GM12891 (cell line): ENCODE results near the gene TTC39A.

Experiments
- PAX5 ChIP-seq: IDR thresholded peaks from 2 replicates; pipeline ENCODE4 v1.6.1; 2011; ENCODE audit warnings: low read length, moderate library complexity, mild to moderate bottlenecking; ENCODE audit not compliant: insufficient read depth, severe bottlenecking
- POLR2A ChIP-seq: IDR thresholded peaks from 2 replicates; pipeline ENCODE4 v1.6.1; 2011; ENCODE audit warnings: low read depth, low read length, control low read depth
- POLR2AphosphoS5 ChIP-seq: IDR thresholded peaks from 2 replicates; pipeline ENCODE4 v1.6.1; 2011; ENCODE audit warnings: low read depth, low read length, control low read depth
- TAF1 ChIP-seq: IDR thresholded peaks from 2 replicates; pipeline ENCODE4 v1.6.1; 2011; ENCODE audit warnings: low read depth, low read length, control low read depth

- no peak for TF ChIP-seq POLR2A
- no peak for TF ChIP-seq TAF1
- TF ChIP-seq POLR2AphosphoS5 = no peak
- TF ChIP-seq PAX5 = no peak
Measured at GRCh38 chr1:51304360-51304759, 26.0 kb downstream of the TTC39A start.
